Aorta (tissue), 5 donors: ENCODE measurements around the gene AGL. TPM values are rescaled to one million over a fixed set of nuclear protein-coding genes. Genes with fewer than 3 reads are reported as not detected.
"Not testable (repeated sequence)": the region's sequence is repeated elsewhere in the genome, so short reads cannot be mapped to it uniquely, and the experiment has no call there.

ENCODE experiments used
- ATAC-seq: fragments of 200-7000 bp; cut with Tn5 transposase; one replicate; pipeline ENCODE4 v1.9.1; 2022; ENCODE audit warnings: moderate library complexity; ENCODE audit not compliant: low FRiP score
- DNase-seq, 2 donors: peaks; one replicate each; pipeline ENCODE4 v3.0.0-alpha.2; 2020
- H3K27ac ChIP-seq, 2 donors: one replicate each; pipeline ENCODE4 v1.5.1; 2013; ENCODE audit warnings: low read length in 2 of 2, mild to moderate bottlenecking in 2 of 2, moderate library complexity in 2 of 2, control low read depth in 1 of 2, inconsistent platforms in 1 of 2, low read depth in 1 of 2
- H3K27me3 ChIP-seq, 2 donors: one replicate each; pipeline ENCODE4 v1.6.1; 2013; ENCODE audit warnings: control low read depth in 1 of 2, low read length in 1 of 2, mild to moderate bottlenecking in 1 of 2, moderate library complexity in 1 of 2; ENCODE audit not compliant: insufficient read depth in 2 of 2, control insufficient read depth in 1 of 2
- H3K36me3 ChIP-seq, 2 donors: one replicate each; pipeline ENCODE4 v1.6.1; 2013; ENCODE audit warnings: control low read depth in 1 of 2, low read length in 1 of 2, mild to moderate bottlenecking in 1 of 2; ENCODE audit not compliant: insufficient read depth in 2 of 2, control insufficient read depth in 1 of 2
- H3K4me1 ChIP-seq, 2 donors: one replicate each; pipeline ENCODE4 v1.6.1; 2013; ENCODE audit warnings: low read length in 2 of 2, control low read depth in 1 of 2, mild to moderate bottlenecking in 1 of 2, moderate library complexity in 1 of 2; ENCODE audit not compliant: insufficient read depth in 2 of 2, control insufficient read depth in 1 of 2
- H3K4me3 ChIP-seq, 2 donors: one replicate each; pipeline ENCODE4 v1.5.1; 2013; ENCODE audit warnings: low read length in 2 of 2, control low read depth in 1 of 2, mild to moderate bottlenecking in 1 of 2
- H3K9me3 ChIP-seq: one replicate; pipeline ENCODE4 v1.6.1; 2013; ENCODE audit warnings: mild to moderate bottlenecking, low read length; ENCODE audit not compliant: control insufficient read depth
- WGBS, 2 donors: extraction: QIAGEN DNeasy Blood & Tissue Kit; methylation state at CpG; one replicate each; pipeline ENCODE4 v1.1.7; 2013; 5-methylcytosine and 5-hydroxymethylcytosine counted together
- intact Hi-C, 2 donors: fragments of 100-400 bp; cut with DNase I; formaldehyde crosslinking; loops; one replicate each; pipeline versions ENCODE4 v1.14.2 to v1.15.0; 2022
- polyA plus RNA-seq, 2 donors: library from polyadenylated mRNA; stranded (reverse); fragments of 200-250 nt; gene quantifications; one replicate each; pipeline ENCODE4 v1.2.3, GENCODE V29; 2013
- total RNA-seq, 2 donors: library from RNA; stranded (reverse); fragmentation: NEBNext Ultra II Directional; extraction: Animal tissue kit (Norgen Biotek cat#: 25700); gene quantifications; one replicate each; pipeline ENCODE4 v1.2.1, GENCODE V29; 2021
- donor health status: healthy with polysubstance abuse.
- donor health status: Bipolar disorder and iron deficiency.
- donor health status: DM: no; HTN: no; CAD: no.
- donor health status: DM: no; HTN: no; CAD: no.
- donor health status: DM: yes; HTN: yes; CAD: no.

The AGL gene
- total and polyA plus RNA-seq, 4 donors = 7.3 to 19.6 (median 16.4) TPM

- Histone ChIP-seq H3K4me3 (no peak overlapping the region), H3K36me3 (no peaks in the 10 kb centered on the region), H3K9me3 (no peaks in the 10 kb centered on the region), H3K4me1 (no peaks in the 10 kb centered on the region), H3K27me3 (no peaks in the 10 kb centered on the region), H3K27ac (no peak overlapping the region)
- intact Hi-C loops = no loop called here
- no peak for DNase-seq
- peak; percentile 84 for ATAC-seq
- 21 to 43% methylated on average over 2 of the region's 2 CpGs for WGBS, 2 donors
Observed at GRCh38 chr1:99843760-99844159, 6.4 kb upstream of the AGL start.

- intact Hi-C loops = not testable (repeated sequence)
- WGBS, 2 donors = 96 to 97% methylated on average over 9 of the region's 9 CpGs
Observed at GRCh38 chr1:99845201-99845600, 5.0 kb upstream of the AGL start.

GRCh38 chr1:99849413-99849743, 783 bp upstream of the AGL start:
- Histone ChIP-seq H3K27ac (peak overlapping the region in 1 of 2 donors; percentile 89), H3K36me3 (no peaks in the 10 kb centered on the region), H3K9me3 (no peaks in the 10 kb centered on the region), H3K27me3 (no peaks in the 10 kb centered on the region), H3K4me3 (peak overlapping the region; percentile 46 to 63), H3K4me1 (no peaks in the 10 kb centered on the region)
- intact Hi-C loops = no loop called here
- 35 to 42% methylated on average over 6 of the region's 6 CpGs for WGBS, 2 donors
- ATAC-seq = no peak
- DNase-seq = no peak

More at GRCh38 chr1:99845201-99845600, 5.0 kb upstream of the AGL start:
- not testable (repeated sequence) for H3K9me3 ChIP-seq, DNase-seq, H3K4me3 ChIP-seq, H3K4me1 ChIP-seq, ATAC-seq, H3K27me3 ChIP-seq, H3K27ac ChIP-seq, H3K36me3 ChIP-seq

DNA sequence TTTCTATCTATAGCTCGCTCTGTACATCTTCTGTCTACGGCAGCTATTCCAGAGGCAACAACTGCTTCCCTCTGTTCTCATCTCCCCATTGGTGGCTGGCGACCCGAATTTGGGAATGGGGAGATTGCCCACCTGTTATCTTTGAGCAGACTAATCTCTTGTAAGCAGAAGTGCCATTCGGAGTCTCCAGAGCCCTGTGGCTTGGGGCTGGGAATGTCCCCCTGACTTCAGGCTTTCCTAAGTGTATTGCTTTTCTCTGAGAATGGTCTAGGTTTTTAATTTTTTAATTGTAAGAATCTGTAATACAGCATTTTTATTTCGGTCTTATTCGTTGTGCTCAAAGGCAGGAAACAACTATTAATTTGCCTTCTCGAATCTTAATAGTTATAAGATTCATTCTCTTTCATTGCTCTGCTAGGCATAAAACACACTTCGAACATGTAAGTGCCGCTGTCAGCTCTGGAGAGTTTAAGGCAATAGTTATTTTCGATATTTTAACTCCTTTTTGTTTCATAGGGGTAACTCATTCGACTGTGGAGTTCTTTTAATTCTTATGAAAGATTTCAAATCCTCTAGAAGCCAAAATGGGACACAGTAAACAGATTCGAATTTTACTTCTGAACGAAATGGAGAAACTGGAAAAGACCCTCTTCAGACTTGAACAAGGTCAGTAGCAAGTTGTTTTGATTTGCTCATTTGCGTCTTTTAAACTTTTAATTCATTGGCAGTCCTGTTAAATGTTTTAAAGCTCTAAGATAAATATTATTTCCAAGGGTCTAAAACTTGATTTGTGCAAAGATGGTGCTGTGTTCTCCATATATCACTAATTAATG, 514 bp downstream of the AGL start:
- intact Hi-C loops = no loop called here
- Histone ChIP-seq H3K4me3 (peak overlapping the region; percentile 46 to 63), H3K4me1 (no peaks in the 10 kb centered on the region), H3K27me3 (no peaks in the 10 kb centered on the region), H3K27ac (peak overlapping the region; percentile 1 to 69), H3K36me3 (no peaks in the 10 kb centered on the region), H3K9me3 (no peaks in the 10 kb centered on the region)
- DNase-seq = no peak
- ATAC-seq = peak; percentile 40
- whole genome bisulfite sequencing, 2 donors = 1% methylated on average over 15 of the region's 15 CpGs

DNA sequence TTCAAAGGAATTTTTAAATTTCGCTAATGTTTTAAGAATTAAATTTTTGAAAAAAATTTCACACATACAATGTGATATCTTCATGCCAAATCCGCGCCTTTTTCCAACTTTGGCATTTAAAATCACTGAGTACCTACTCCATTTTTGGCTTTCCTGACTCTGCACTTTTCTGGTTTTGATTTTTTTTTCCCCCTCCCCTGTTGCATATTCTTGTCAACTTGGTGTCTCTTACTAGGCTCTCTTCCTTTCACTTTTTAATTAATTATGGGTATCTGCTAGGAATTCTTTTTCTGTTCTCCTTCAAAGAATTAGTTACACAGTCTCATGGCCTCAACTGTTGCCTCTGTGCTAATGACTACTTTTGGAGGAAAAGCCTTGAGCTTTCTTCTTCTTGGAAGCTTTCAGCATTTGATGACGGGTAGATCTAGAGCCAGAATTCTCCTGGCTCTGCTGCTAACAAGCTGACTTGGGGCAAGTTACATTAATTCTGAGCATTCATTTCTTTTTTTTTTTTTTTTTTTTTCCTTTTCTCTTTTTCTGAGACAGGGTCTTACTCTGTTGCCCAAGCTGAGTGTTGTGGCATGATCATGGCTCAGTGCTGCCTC, 1.8 kb downstream of the AGL start:
- Histone ChIP-seq H3K27ac (no peak overlapping the region), H3K4me1 (no peaks in the 10 kb centered on the region), H3K27me3 (no peaks in the 10 kb centered on the region), H3K36me3 (no peaks in the 10 kb centered on the region), H3K4me3 (no peak overlapping the region), H3K9me3 (no peaks in the 10 kb centered on the region)
- intact Hi-C loops = no loop called here
- no peak for DNase-seq
- peak; percentile 47 for ATAC-seq
- WGBS, 2 donors = 42 to 62% methylated on average over 4 of the region's 4 CpGs

- intact Hi-C loops = no loop called here
- Histone ChIP-seq H3K4me1 (no peaks in the 10 kb centered on the region), H3K27ac (no peak overlapping the region), H3K9me3 (no peaks in the 10 kb centered on the region), H3K4me3 (no peak overlapping the region), H3K36me3 (no peaks in the 10 kb centered on the region), H3K27me3 (no peaks in the 10 kb centered on the region)
- WGBS, 2 donors = 48 to 58% methylated on average over 3 of the region's 3 CpGs
- DNase-seq = no peak
- peak; percentile 70 for ATAC-seq
Observed at GRCh38 chr1:99852648-99853047, 2.5 kb downstream of the AGL start.

GRCh38 chr1:99855914-99856450, 5.8 kb downstream of the AGL start:
- Histone ChIP-seq H3K9me3 (no peaks in the 10 kb centered on the region), H3K27ac (no peak overlapping the region), H3K4me1 (no peaks in the 10 kb centered on the region), H3K36me3 (peaks cover 0 to 3% of the 10 kb centered on the region in 2 donors), H3K27me3 (no peaks in the 10 kb centered on the region), H3K4me3 (no peak overlapping the region)
- DNase-seq (no peak), ATAC-seq (no peak)
- intact Hi-C loops = no loop called here
- 97 to 100% methylated on average over 1 of the region's 1 CpG for WGBS, 2 donors

GRCh38 chr1:99857041-99857440, 6.9 kb downstream of the AGL start:
- ATAC-seq, H3K4me1 ChIP-seq, H3K4me3 ChIP-seq, H3K27me3 ChIP-seq, H3K27ac ChIP-seq, intact Hi-C loops, H3K36me3 ChIP-seq, DNase-seq, H3K9me3 ChIP-seq: not testable (repeated sequence)
- 91 to 96% methylated on average over 13 to 30 of the region's 33 CpGs for WGBS, 2 donors

DNA sequence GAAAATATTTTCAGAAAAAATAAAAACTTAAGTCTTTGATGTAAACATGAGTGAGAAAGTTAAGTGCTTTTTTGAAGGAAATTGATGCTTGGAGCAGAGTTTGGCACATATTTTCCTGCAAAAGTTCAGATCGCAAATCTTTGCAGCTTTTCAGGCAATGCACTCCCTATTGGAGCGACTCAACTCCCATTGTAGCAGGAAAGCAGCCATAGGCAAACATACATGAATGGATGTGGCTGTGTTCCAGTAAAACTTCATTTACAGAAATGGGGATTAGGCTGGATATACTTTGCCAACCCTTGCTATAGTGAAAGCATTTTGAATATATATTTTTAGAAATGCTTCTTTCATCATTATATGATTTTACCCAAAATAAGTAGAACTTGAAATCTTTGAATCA, 8.1 kb downstream of the AGL start:
- 54 to 65% methylated on average over 2 of the region's 2 CpGs for WGBS, 2 donors

More for the DNA sequence above, 8.1 kb downstream of the AGL start:
- intact Hi-C loops = no loop called here
- H3K4me1 ChIP-seq = no peaks in the 10 kb centered on the region
- DNase-seq (no peak), ATAC-seq (no peak)
- H3K4me3 ChIP-seq = no peak overlapping the region
- H3K9me3 ChIP-seq = no peaks in the 10 kb centered on the region
- H3K27ac ChIP-seq = no peak overlapping the region
- no peaks in the 10 kb centered on the region for H3K27me3 ChIP-seq
- peaks cover 0 to 3% of the 10 kb centered on the region in 2 donors for H3K36me3 ChIP-seq
